Left lung (tissue), 10 donors: Measurements from ENCODE around the gene ENDOD1. TPM values are rescaled to one million over a fixed set of nuclear protein-coding genes. Genes with fewer than 3 reads are reported as not detected.
"Not testable (repeated sequence)": the region's sequence is repeated elsewhere in the genome, so short reads cannot be mapped to it uniquely, and the experiment has no call there.

Experiments
- ATAC-seq: fragments of 200-7000 bp; cut with Tn5 transposase; one replicate; pipeline ENCODE4 v1.9.1; 2020; ENCODE audit warnings: moderate library complexity
- DNase-seq, 4 donors: peaks; one replicate each; pipeline ENCODE4 v3.0.0-alpha.2; 2013 to 2020
- H3K27ac ChIP-seq, 2 donors: fragments of 200-600 bp; sonication (generic) in 1 of 2; one replicate each; pipeline versions ENCODE4 v1.5.0 to v1.8.0; 2020 to 2021
- H3K27me3 ChIP-seq, 2 donors: fragments of 200-600 bp; sonication (generic) in 1 of 2; one replicate each; pipeline versions ENCODE4 v1.5.0 to v1.8.0; 2020 to 2021
- H3K36me3 ChIP-seq, 2 donors: fragments of 200-600 bp; sonication (generic) in 1 of 2; one replicate each; pipeline versions ENCODE4 v1.5.0 to v1.8.0; 2020 to 2021
- H3K4me1 ChIP-seq, 2 donors: fragments of 200-600 bp; one replicate each; pipeline ENCODE4 v1.8.0; 2021
- H3K4me3 ChIP-seq, 2 donors: fragments of 200-600 bp; sonication (generic) in 1 of 2; one replicate each; pipeline versions ENCODE4 v1.5.0 to v1.8.0; 2020 to 2021; ENCODE audit warnings: mild to moderate bottlenecking in 1 of 2
- H3K9me3 ChIP-seq, 2 donors: fragments of 200-600 bp; sonication (generic) in 1 of 2; one replicate each; pipeline versions ENCODE4 v1.5.0 to v1.8.0; 2020 to 2021
- CTCF ChIP-seq, 2 donors: fragments of 200-600 bp; sonication (generic) in 1 of 2; IDR thresholded peaks; one replicate each; pipeline versions ENCODE4 v1.5.0 to v1.8.0; 2021; ENCODE audit warnings: antibody characterized with exemption in 2 of 2
- intact Hi-C, 2 donors: fragments of 100-400 bp; cut with DNase I; formaldehyde crosslinking; loops; one replicate each; pipeline versions ENCODE4 v1.11.2 to v1.14.2; 2022
- polyA plus RNA-seq, 6 donors: library from polyadenylated mRNA; unstranded; fragments of 120-200 nt; gene quantifications; one replicate each; pipeline ENCODE4 v1.2.1, GENCODE V29; 2013; ENCODE audit not compliant: insufficient read length in 6 of 6
- total RNA-seq, 2 donors: library from RNA; stranded (reverse); fragmentation: NEBNext Ultra II Directional; extraction: Animal tissue kit (Norgen Biotek cat#: 25700); gene quantifications; one replicate each; pipeline ENCODE4 v1.2.1, GENCODE V29; 2021
- donor health status: DM: no; HTN: yes; CAD: no.
- donor health status: DM: no; HTN: no; CAD: no.

Gene ENDOD1
- total and polyA plus RNA-seq, 8 donors: 24.2 to 31.2 (median 26.3) TPM

GRCh38 chr11:95045812-95046211 lies 43.8 kb upstream of the ENDOD1 start:
- H3K4me1 ChIP-seq: no peaks in the 10 kb centered on the region
- no peak for TF ChIP-seq CTCF (IDR thresholded peaks at IDR 0.05)
- no peaks in the 10 kb centered on the region for H3K36me3 ChIP-seq
- intact Hi-C loops: no loop called here
- H3K27me3 ChIP-seq: peaks cover 10 to 15% of the 10 kb centered on the region in 2 donors
- ATAC-seq: no peak
- no peak for DNase-seq
- no peaks in the 10 kb centered on the region for H3K9me3 ChIP-seq
- no peak overlapping the region for H3K4me3 ChIP-seq
- no peak overlapping the region for H3K27ac ChIP-seq

DNA sequence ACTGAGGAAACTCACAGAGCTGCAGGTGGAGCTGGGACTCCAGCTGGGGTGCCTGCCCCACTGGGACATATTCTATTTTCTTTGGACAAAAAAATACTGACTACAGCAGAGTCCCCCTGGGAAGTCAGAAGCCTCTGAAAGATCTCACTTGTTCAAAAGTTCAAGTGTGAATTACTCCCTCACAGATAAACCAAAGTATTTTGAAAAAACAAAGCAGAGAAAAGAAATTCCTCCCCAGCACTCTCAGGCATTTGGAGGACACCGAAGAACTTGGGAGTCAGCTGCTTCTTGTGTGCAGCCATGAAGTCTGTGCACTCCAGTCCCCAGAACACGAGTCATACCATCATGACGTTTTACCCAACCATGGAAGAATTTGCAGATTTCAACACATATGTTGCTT lies 40.5 kb upstream of the ENDOD1 start, which contains the start of gene KDM4F:
TSS of gene KDM4F (plus strand) at position 301 of the 400 bp plus-strand sequence.
- H3K4me3 ChIP-seq, H3K4me1 ChIP-seq, intact Hi-C loops, H3K9me3 ChIP-seq, DNase-seq, H3K27ac ChIP-seq, H3K36me3 ChIP-seq, ATAC-seq: not testable (repeated sequence)
- peaks cover 10 to 18% of the 10 kb centered on the region in 2 donors for H3K27me3 ChIP-seq

- TF ChIP-seq CTCF (IDR thresholded peaks at IDR 0.05): no peak
- Histone ChIP-seq H3K27ac (no peak overlapping the region), H3K27me3 (peaks cover 10 to 11% of the 10 kb centered on the region in 2 donors), H3K9me3 (no peaks in the 10 kb centered on the region), H3K4me1 (no peaks in the 10 kb centered on the region), H3K36me3 (no peaks in the 10 kb centered on the region), H3K4me3 (no peak overlapping the region)
- DNase-seq (no peak), ATAC-seq (no peak)
- intact Hi-C loops: no loop called here
Measured at GRCh38 chr11:95050595-95051202, 38.9 kb upstream of the ENDOD1 start.

GRCh38 chr11:95054356-95054755 lies 35.3 kb upstream of the ENDOD1 start:
- ATAC-seq: no peak
- intact Hi-C loops: no loop called here
- no peak overlapping the region for H3K4me3 ChIP-seq
- TF ChIP-seq CTCF (IDR thresholded peaks at IDR 0.05): no peak
- H3K9me3 ChIP-seq: no peaks in the 10 kb centered on the region
- no peaks in the 10 kb centered on the region for H3K36me3 ChIP-seq
- H3K27me3 ChIP-seq: peaks cover 0 to 11% of the 10 kb centered on the region in 2 donors
- no peaks in the 10 kb centered on the region for H3K4me1 ChIP-seq
- no peak for DNase-seq
- H3K27ac ChIP-seq: no peak overlapping the region

GRCh38 chr11:95055283-95055897 lies 34.3 kb upstream of the ENDOD1 start:
- no peak for TF ChIP-seq CTCF (IDR thresholded peaks at IDR 0.05)
- no peak overlapping the region for H3K27ac ChIP-seq
- ATAC-seq: no peak
- intact Hi-C loops: no loop called here
- H3K27me3 ChIP-seq: peaks cover 0 to 11% of the 10 kb centered on the region in 2 donors
- no peak for DNase-seq
- H3K4me3 ChIP-seq: no peak overlapping the region
- H3K36me3 ChIP-seq: no peaks in the 10 kb centered on the region
- H3K4me1 ChIP-seq: no peaks in the 10 kb centered on the region
- no peaks in the 10 kb centered on the region for H3K9me3 ChIP-seq
